Measurements from ENCODE around the gene CPO.

Gene CPO

GRCh38 chr2:206983161-206983859 is 44.0 kb downstream of the CPO start:
- Mint-ChIP-seq H3K27me3 (no peaks in the 10 kb centered on the region), H3K4me1 (ENCODE audit: low read depth) (peaks cover 17% of the 10 kb centered on the region), H3K27ac (no peak overlapping the region), H3K4me3 (no peak overlapping the region), H3K36me3 (ENCODE audit: low read depth) (no peaks in the 10 kb centered on the region), H3K9me3 (no peaks in the 10 kb centered on the region)

DNA sequence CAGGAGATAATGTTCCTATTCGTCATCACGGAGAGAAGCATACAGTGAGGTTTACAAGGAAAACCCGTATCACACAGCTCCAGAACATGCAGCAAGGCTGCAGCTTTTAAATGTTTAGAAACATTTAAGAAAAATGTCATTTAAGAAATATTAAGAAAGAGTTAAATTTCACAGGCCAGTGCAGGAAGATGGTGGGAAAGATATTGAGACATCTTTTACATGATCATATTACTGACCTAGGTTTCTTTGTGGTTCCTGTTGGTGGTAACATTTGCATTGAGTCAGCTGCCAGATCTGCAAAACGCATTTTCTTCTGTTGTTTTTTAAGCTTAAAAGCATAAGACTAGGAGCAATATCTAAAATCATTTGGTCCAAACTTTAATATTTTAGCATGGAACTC is 44.9 kb downstream of the CPO start:
- no peaks in the 10 kb centered on the region for H3K36me3 Mint-ChIP-seq (ENCODE audit: low read depth)
- H3K27ac Mint-ChIP-seq = no peak overlapping the region
- H3K27me3 Mint-ChIP-seq = no peaks in the 10 kb centered on the region
- peaks cover 21% of the 10 kb centered on the region for H3K4me1 Mint-ChIP-seq (ENCODE audit: low read depth)
- H3K9me3 Mint-ChIP-seq = no peaks in the 10 kb centered on the region
- H3K4me3 Mint-ChIP-seq = no peak overlapping the region

GRCh38 chr2:206986943-206987342 is 47.6 kb downstream of the CPO start:
- Mint-ChIP-seq H3K36me3 (ENCODE audit: low read depth) (no peaks in the 10 kb centered on the region), H3K4me1 (ENCODE audit: low read depth) (peaks cover 30% of the 10 kb centered on the region)

GRCh38 chr2:206987810-206988209 is 48.5 kb downstream of the CPO start:
- no peak overlapping the region for H3K27ac Mint-ChIP-seq
- H3K9me3 Mint-ChIP-seq = no peaks in the 10 kb centered on the region
- no peaks in the 10 kb centered on the region for H3K27me3 Mint-ChIP-seq
- no peak overlapping the region for H3K4me3 Mint-ChIP-seq
- peaks cover 30% of the 10 kb centered on the region for H3K4me1 Mint-ChIP-seq (ENCODE audit: low read depth)
- no peaks in the 10 kb centered on the region for H3K36me3 Mint-ChIP-seq (ENCODE audit: low read depth)

More at GRCh38 chr2:206986943-206987342, 47.6 kb downstream of the CPO start:
- Mint-ChIP-seq H3K9me3 (no peaks in the 10 kb centered on the region), H3K4me3 (no peak overlapping the region), H3K27me3 (no peaks in the 10 kb centered on the region), H3K27ac (no peak overlapping the region)

DNA sequence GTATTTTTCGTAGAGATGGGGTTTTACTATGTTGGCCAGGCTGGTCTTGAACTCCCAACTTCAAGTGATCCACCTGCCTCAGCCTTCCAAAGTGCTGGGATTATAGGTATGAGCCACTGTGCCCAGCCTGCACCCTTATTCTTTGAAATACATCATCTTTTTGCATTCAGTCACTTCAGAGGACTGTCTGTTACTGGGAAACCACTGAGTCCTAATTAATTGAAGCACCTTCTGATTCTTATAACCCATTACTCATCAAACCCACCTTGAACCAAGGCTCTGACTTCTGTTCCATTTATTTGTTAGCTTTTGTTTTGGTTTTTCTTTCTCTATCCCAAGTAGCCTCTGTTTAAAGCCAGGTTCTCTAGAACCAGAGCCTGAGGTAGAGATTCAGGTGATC is 49.6 kb downstream of the CPO start:
- Mint-ChIP-seq H3K27ac (no peak overlapping the region), H3K36me3 (ENCODE audit: low read depth) (no peaks in the 10 kb centered on the region), H3K27me3 (no peaks in the 10 kb centered on the region), H3K4me1 (ENCODE audit: low read depth) (peaks cover 34% of the 10 kb centered on the region), H3K9me3 (no peaks in the 10 kb centered on the region), H3K4me3 (no peak overlapping the region)

DNA sequence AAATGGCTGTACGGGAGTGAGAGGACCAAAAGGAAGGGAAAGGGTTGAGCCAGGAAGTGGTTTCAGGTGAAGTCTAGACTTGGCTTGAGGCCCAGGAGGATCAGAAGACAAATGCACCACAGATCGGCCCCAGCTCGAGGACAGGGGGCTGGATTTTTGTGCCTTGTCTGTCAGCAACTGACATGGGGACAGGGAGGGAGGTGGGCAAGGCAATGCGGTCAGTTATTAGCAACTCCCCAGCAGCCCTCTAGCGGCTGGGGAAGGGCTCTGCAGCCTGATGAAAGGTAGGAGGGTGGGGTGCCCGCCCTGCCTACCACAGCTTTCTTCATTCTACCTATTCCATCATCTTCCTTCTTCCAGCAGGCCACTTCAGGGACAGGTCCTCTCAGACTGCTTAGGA is 50.0 kb downstream of the CPO start:
- Mint-ChIP-seq H3K27ac (no peak overlapping the region), H3K4me3 (no peak overlapping the region), H3K4me1 (ENCODE audit: low read depth) (peaks cover 34% of the 10 kb centered on the region), H3K36me3 (ENCODE audit: low read depth) (no peaks in the 10 kb centered on the region), H3K9me3 (no peaks in the 10 kb centered on the region), H3K27me3 (no peaks in the 10 kb centered on the region)

DNA sequence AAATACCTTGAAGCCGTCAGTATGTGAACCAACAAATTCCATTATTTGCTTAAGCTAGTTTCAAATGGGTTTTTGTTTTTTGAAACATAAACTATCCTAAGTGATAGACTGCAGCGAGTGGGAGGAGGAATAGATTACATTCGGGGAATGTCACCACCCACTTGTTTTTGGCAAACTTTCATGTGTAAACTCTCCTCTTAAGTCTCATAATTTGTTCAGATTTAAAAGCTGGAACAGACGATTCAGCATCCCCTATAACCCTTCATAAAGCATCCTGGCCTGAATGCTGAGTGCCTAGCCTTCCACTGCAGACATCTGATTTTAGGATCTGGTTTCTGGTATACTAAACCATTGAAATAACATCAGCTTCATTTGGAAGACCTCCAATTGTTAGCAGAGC is 51.0 kb downstream of the CPO start:
- Mint-ChIP-seq H3K36me3 (ENCODE audit: low read depth) (no peaks in the 10 kb centered on the region), H3K4me1 (ENCODE audit: low read depth) (peaks cover 30% of the 10 kb centered on the region), H3K27me3 (no peaks in the 10 kb centered on the region), H3K4me3 (no peak overlapping the region), H3K27ac (no peak overlapping the region), H3K9me3 (no peaks in the 10 kb centered on the region)

- H3K4me3 Mint-ChIP-seq = no peak overlapping the region
- peaks cover 26% of the 10 kb centered on the region for H3K4me1 Mint-ChIP-seq (ENCODE audit: low read depth)
- no peaks in the 10 kb centered on the region for H3K9me3 Mint-ChIP-seq
- H3K36me3 Mint-ChIP-seq (ENCODE audit: low read depth) = no peaks in the 10 kb centered on the region
- H3K27ac Mint-ChIP-seq = no peak overlapping the region
- no peaks in the 10 kb centered on the region for H3K27me3 Mint-ChIP-seq
Measured at GRCh38 chr2:206991070-206991469, 51.8 kb downstream of the CPO start.

GRCh38 chr2:206993396-206993911 is 54.1 kb downstream of the CPO start:
- H3K27ac Mint-ChIP-seq = no peak overlapping the region
- H3K4me3 Mint-ChIP-seq = no peak overlapping the region
- peaks cover 5% of the 10 kb centered on the region for H3K36me3 Mint-ChIP-seq (ENCODE audit: low read depth)
- peaks cover 5% of the 10 kb centered on the region for H3K27me3 Mint-ChIP-seq
- peaks cover 17% of the 10 kb centered on the region for H3K4me1 Mint-ChIP-seq (ENCODE audit: low read depth)
- H3K9me3 Mint-ChIP-seq = no peaks in the 10 kb centered on the region

- Mint-ChIP-seq H3K27me3 (peaks cover 5% of the 10 kb centered on the region), H3K4me1 (ENCODE audit: low read depth) (peaks cover 16% of the 10 kb centered on the region), H3K4me3 (no peak overlapping the region), H3K27ac (no peak overlapping the region), H3K36me3 (ENCODE audit: low read depth) (peaks cover 5% of the 10 kb centered on the region), H3K9me3 (no peaks in the 10 kb centered on the region)
Measured at GRCh38 chr2:206993964-206994363, 54.6 kb downstream of the CPO start.

DNA sequence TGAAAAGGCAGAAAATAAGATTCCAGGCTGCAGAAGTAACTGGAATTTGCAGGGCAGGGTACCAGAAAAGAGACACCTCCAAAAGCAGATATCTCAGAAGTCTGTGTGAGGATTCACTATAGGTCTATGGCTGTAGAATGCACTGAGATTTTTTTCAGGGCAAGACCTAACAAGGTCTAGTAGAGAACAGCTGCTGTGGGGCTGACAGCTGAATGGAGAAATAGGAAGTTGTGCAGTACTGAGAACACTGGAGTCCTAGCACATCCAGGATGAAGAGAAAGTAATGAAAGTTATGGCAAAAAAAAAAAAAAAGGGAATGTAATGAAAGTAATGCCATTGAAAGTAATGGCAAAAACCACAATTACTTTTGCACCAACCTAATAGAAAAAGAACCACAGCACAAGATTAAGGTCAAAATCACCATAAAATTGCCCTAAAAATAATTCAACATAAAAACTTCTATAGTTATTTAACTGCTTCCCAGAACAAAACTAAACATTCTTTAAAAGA is 57.3 kb downstream of the CPO start:
- Mint-ChIP-seq H3K27me3 (peaks cover 5% of the 10 kb centered on the region), H3K36me3 (ENCODE audit: low read depth) (peaks cover 12% of the 10 kb centered on the region), H3K4me1 (ENCODE audit: low read depth) (peaks cover 4% of the 10 kb centered on the region), H3K27ac (no peak overlapping the region), H3K4me3 (no peak overlapping the region), H3K9me3 (no peaks in the 10 kb centered on the region)

DNA sequence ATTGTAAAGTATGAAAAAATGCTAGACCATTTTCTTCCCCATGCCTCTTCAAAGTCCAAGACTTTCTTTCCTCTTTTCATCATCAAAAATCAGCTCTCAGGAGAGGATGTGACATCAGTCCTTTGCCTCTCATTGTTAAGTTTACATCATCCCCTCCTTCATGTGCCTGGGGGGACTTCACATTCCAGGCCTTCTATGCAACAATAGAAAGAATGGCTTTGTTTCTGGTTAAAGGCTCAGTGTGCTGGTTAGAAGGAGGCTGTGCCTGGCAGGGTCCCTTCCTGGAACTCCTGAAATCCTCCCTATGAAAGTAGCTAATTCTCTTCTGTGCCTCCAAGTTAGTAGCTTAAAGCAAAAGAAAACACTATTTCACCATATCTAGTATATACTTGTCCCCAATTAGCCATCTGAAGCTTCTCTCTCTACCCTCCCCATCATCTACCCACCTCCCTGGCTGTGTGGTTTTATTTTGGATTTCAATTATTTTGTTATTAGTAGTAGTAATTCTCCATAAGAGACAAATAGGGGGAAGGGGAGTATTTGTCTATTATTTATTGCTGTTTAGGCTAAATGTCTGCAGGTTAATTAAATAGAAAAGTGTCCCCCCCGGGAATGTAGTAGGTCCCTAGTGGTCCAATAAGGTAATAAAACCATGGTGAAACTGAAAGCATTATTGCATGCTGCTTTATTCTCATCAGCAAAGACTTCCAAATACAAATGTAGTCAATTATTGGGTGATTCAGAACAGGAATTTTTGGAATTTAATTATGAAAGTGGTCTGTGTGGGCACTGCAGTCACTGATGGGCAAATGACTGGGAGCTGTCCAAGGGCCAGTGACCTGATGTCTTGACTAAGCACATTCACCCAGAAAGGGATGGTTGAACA is 69.0 kb downstream of the CPO start:
- H3K27me3 Mint-ChIP-seq = peaks cover 2% of the 10 kb centered on the region
- no peaks in the 10 kb centered on the region for H3K4me1 Mint-ChIP-seq (ENCODE audit: low read depth)
- no peak overlapping the region for H3K27ac Mint-ChIP-seq
- no peak overlapping the region for H3K4me3 Mint-ChIP-seq
- no peaks in the 10 kb centered on the region for H3K36me3 Mint-ChIP-seq (ENCODE audit: low read depth)
- no peaks in the 10 kb centered on the region for H3K9me3 Mint-ChIP-seq

DNA sequence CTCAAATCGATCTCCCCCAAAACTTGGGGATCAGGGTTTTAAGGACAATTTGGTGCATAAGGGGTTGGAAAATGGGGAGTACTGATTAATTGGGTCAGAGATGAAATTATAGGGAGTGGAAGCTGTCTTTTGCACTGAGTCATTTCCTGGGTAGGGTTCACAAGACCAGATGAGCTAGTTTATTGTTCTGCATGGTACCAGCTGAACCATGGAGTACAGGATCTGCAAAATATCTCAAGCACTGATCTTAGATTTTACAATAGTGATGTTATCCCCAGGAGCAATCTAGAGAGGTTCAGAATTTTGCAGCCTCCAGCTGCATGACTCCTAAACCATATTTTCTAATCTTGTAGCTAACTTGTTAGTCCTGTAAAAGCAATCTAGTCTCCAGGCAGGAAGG is 73.1 kb downstream of the CPO start:
- Mint-ChIP-seq H3K9me3 (no peaks in the 10 kb centered on the region), H3K36me3 (ENCODE audit: low read depth) (no peaks in the 10 kb centered on the region), H3K4me3 (no peak overlapping the region), H3K27me3 (peaks cover 4% of the 10 kb centered on the region), H3K27ac (no peak overlapping the region), H3K4me1 (ENCODE audit: low read depth) (no peaks in the 10 kb centered on the region)

- Mint-ChIP-seq H3K36me3 (ENCODE audit: low read depth) (no peaks in the 10 kb centered on the region), H3K9me3 (no peaks in the 10 kb centered on the region), H3K4me3 (no peak overlapping the region), H3K4me1 (ENCODE audit: low read depth) (no peaks in the 10 kb centered on the region), H3K27me3 (peaks cover 8% of the 10 kb centered on the region), H3K27ac (no peak overlapping the region)
Measured at GRCh38 chr2:207014424-207014823, 75.1 kb downstream of the CPO start.

DNA sequence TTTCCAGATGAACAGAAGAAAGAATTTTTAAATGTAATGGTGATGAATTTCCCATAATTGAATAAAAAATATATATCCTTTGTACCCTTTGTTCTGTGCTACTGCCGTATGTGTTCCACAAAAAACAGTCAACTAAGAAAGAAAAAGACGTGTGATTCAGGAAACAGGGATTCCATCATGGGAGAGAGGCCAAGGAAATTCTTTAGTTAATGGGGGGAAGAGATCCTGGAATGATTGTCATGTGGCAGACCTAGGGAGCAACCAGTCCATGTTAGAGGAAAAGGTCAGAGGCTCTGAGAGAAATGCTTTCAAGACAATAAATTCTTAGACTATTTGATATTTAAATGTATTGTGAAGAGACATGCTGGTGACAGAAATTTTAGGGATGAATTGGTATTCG is 76.6 kb downstream of the CPO start:
- H3K4me1 Mint-ChIP-seq (ENCODE audit: low read depth) = no peaks in the 10 kb centered on the region
- peak overlapping the region; percentile 13 for H3K27ac Mint-ChIP-seq
- no peak overlapping the region for H3K4me3 Mint-ChIP-seq
- H3K27me3 Mint-ChIP-seq = peaks cover 8% of the 10 kb centered on the region
- H3K36me3 Mint-ChIP-seq (ENCODE audit: low read depth) = no peaks in the 10 kb centered on the region
- H3K9me3 Mint-ChIP-seq = no peaks in the 10 kb centered on the region
